ENCODE data around the gene ARSI.

DNA sequence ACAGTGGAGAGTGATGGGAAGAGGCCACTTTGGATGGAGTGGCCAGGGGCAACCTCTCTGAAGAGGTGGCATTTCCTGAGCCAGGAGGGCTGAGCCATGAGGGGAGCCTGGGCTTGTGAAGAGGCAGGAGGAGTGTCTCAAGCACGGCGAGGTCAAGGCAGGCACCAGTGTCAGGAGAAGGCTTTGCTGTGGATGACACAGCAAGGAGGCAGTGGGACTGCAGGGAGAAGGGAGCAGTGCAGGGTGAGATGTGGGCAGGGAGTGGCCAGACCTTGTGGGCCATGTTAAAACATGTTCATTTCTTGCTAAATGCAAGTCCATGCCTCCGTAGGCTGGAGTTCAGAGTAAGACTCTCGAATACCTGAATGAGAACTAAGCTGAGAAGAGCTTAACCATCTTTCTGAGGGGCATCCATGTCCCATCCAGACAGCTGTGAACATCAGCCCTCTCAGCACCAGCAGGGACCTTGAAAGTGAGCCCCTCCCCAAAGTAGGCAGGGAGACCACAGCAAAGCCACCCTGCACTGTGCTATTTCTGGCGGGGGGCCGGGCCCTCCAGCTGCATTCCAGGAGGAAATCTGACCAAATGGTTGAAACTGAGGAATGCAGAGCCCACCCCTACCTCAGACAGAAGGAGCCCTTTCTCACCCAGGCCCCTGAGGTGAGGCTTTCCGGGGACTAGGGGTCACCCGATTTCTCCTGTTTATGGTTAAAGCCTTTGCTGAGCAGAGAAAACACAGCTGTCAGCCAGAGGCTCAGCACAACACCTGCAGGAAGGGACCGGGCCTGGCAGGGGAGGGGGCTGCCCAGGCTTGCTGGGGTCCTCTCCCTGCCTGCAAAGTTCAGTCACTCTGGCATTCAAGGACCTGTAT, 16.1 kb upstream of the ARSI start:
- TF ChIP-seq CTCF (conservative IDR thresholded peaks at IDR 0.05 in 1 of 2, IDR thresholded peaks at IDR 0.05 in 1 of 2; ENCODE audit: low read depth in 1 of 2, low read length in 2 of 2) (no peak), EZH2 (IDR thresholded peaks at IDR 0.05; ENCODE audit: low read length, missing control alignments) (no peak)
